A549 (cell line): Measurements from ENCODE around the gene HCFC1R1. TPM values are rescaled to one million over a fixed set of nuclear protein-coding genes. Genes with fewer than 3 reads are reported as not detected.

Experiments
- ATAC-seq, 2 experiments: fragments of 200-7000 bp in 1 of 2; fragments of >200 bp in 1 of 2; cut with Nextera tagmentation in 1 of 2; cut with Tn5 transposase in 1 of 2; 3 replicates each; pipeline versions ENCODE4 v1.8.0 to v1.9.1; 2018 to 2020; ENCODE audit warnings: mild to moderate bottlenecking in 1 of 2, moderate library complexity in 1 of 2
- CTCF ChIA-PET: fragments of 300-600 bp; sonication (Branson Sonifier 250); formaldehyde crosslinking; extraction: SDS; loops from one replicate; lab custom pipeline; 2021; ENCODE audit warnings: antibody characterized with exemption, inconsistent platforms; lab: Yijun Ruan, JAX
- POLR2A ChIA-PET: fragments of 350-600 bp; formaldehyde crosslinking; extraction: SDS; loops from one replicate; lab custom pipeline; 2021; ENCODE audit warnings: antibody characterized with exemption, inconsistent platforms; lab: Yijun Ruan, JAX
- DNase-seq, 2 experiments: peaks; one replicate each; pipeline versions ENCODE4 v3.0.0 to v3.0.0-alpha.2; 2011 to 2016; ENCODE audit warnings: low read depth in 1 of 2, low spot score in 1 of 2
- FAIRE-seq: peaks from 2 replicates; lab custom pipeline; 2011; peaks lifted over from hg19 to GRCh38; lab: Jason Lieb, UNC
- H3K27ac ChIP-seq, 2 experiments: fragments of >200 bp; sonication (Bioruptor Twin); formaldehyde crosslinking; 3 replicates each; pipeline ENCODE4 v1.5.1; 2016 to 2017
- H3K4me1 ChIP-seq: fragments of >200 bp; sonication (Bioruptor Twin); formaldehyde crosslinking; 3 replicates; pipeline ENCODE4 v1.6.1; 2016
- H3K4me2 ChIP-seq: fragments of >200 bp; sonication (Bioruptor Twin); formaldehyde crosslinking; 3 replicates; pipeline ENCODE4 v1.6.1; 2016
- H3K4me3 ChIP-seq: fragments of >200 bp; sonication (Bioruptor Twin); formaldehyde crosslinking; 3 replicates; pipeline ENCODE4 v1.5.1; 2016
- H3K9me3 ChIP-seq: fragments of >200 bp; sonication (Bioruptor Twin); formaldehyde crosslinking; 3 replicates; pipeline ENCODE4 v1.6.1; 2016
- E2F6 ChIP-seq: IDR thresholded peaks from 2 replicates; pipeline ENCODE4 v1.6.1; 2012; ENCODE audit warnings: low read depth, borderline replicate concordance
- EHF ChIP-seq: fragments of 250-450 bp; sonication (Bioruptor Pico); IDR thresholded peaks from 2 replicates; pipeline ENCODE4 v1.5.0; 2020; ENCODE audit warnings: mild to moderate bottlenecking
- HOXA7 ChIP-seq: fragments of 250-450 bp; sonication (Bioruptor Pico); IDR thresholded peaks from 2 replicates; pipeline ENCODE4 v1.5.0; 2020; ENCODE audit warnings: mild to moderate bottlenecking, moderate library complexity
- HOXB13 ChIP-seq: fragments of 250-450 bp; sonication (Bioruptor Pico); IDR thresholded peaks from 2 replicates; pipeline ENCODE4 v1.5.0; 2020; ENCODE audit warnings: low read depth, mild to moderate bottlenecking, moderate library complexity
- HOXB5 ChIP-seq: fragments of 250-450 bp; sonication (Bioruptor Pico); IDR thresholded peaks from 2 replicates; pipeline ENCODE4 v1.5.0; 2020; ENCODE audit warnings: mild to moderate bottlenecking, moderate library complexity
- KDM1A ChIP-seq: fragments of 200-600 bp; sonication (generic); IDR thresholded peaks from 2 replicates; pipeline ENCODE4 v1.6.1; 2016; ENCODE audit warnings: low read depth, mild to moderate bottlenecking
- KDM5A ChIP-seq: fragments of 200-600 bp; sonication (generic); IDR thresholded peaks from 2 replicates; pipeline ENCODE4 v1.6.1; 2016; ENCODE audit warnings: antibody characterized with exemption, mild to moderate bottlenecking
- MAX ChIP-seq: IDR thresholded peaks from 2 replicates; pipeline ENCODE4 v1.6.1; 2012
- NR3C1 ChIP-seq: fragments of >200 bp; sonication (Bioruptor Twin); formaldehyde crosslinking; IDR thresholded peaks from 3 replicates; pipeline ENCODE4 v1.6.1; 2017
- POLR2A ChIP-seq: IDR thresholded peaks from 2 replicates; pipeline ENCODE4 v1.6.1; 2012; ENCODE audit warnings: mild to moderate bottlenecking, low read length
- POLR2AphosphoS2 ChIP-seq: conservative IDR thresholded peaks from 2 replicates; pipeline ENCODE4 v1.6.1; 2012; ENCODE audit warnings: low read length, improper control_type of control experiment, inconsistent platforms
- RARB ChIP-seq: fragments of 250-450 bp; sonication (Bioruptor Pico); IDR thresholded peaks from 2 replicates; pipeline ENCODE4 v1.8.0; 2021; ENCODE audit warnings: mild to moderate bottlenecking, moderate library complexity
- REST ChIP-seq: fragments of 200-600 bp; sonication (generic); IDR thresholded peaks from 2 replicates; pipeline ENCODE4 v1.6.1; 2016; ENCODE audit warnings: antibody characterized with exemption, mild to moderate bottlenecking, moderate library complexity
- RFX5 ChIP-seq: fragments of 450-650 bp; IDR thresholded peaks from 2 replicates; pipeline ENCODE4 v1.7.1; 2014; ENCODE audit warnings: antibody characterized with exemption, mild to moderate bottlenecking, moderate library complexity
- SMC3 ChIP-seq: fragments of >200 bp; sonication (Bioruptor Twin); formaldehyde crosslinking; IDR thresholded peaks from 3 replicates; pipeline ENCODE4 v1.6.1; 2018; ENCODE audit warnings: inconsistent platforms
- TP53 ChIP-seq: fragments of 250-450 bp; sonication (Bioruptor Pico); IDR thresholded peaks from 2 replicates; pipeline ENCODE4 v1.5.0; 2021; ENCODE audit warnings: mild to moderate bottlenecking, moderate library complexity
- USF2 ChIP-seq: fragments of 450-650 bp; IDR thresholded peaks from 2 replicates; pipeline ENCODE4 v1.6.1; 2014; ENCODE audit warnings: antibody characterized with exemption
- ZSCAN20 ChIP-seq: fragments of 250-450 bp; sonication (Bioruptor Pico); IDR thresholded peaks from 2 replicates; pipeline ENCODE4 v1.8.0; 2022; ENCODE audit warnings: mild to moderate bottlenecking, moderate library complexity
- WGBS: methylation state at CpG from one replicate; pipeline ENCODE4 v1.1.6; 2017; ENCODE audit errors: missing lambda C conversion rate; 5-methylcytosine and 5-hydroxymethylcytosine counted together
- polyA plus RNA-seq, 4 experiments: library from polyadenylated mRNA; depleted of rRNA in 3 of 4; stranded (reverse); fragments of >200 nt; fragmentation: RNase III in 1 of 4; extraction: RNeasy Plus Mini Kit Qiagen cat#74134 plus additional on column Dnase treatment in 1 of 4; gene quantifications; 2 replicates in 3 of 4; 3 replicates in 1 of 4; pipeline ENCODE4 v1.2.3, GENCODE V29; 2011 to 2017
- TF ChIP-seq, protein P1 (sequence below): fragments of >200 bp; sonication (Bioruptor Twin); formaldehyde crosslinking; IDR thresholded peaks from 2 replicates; pipeline ENCODE4 v1.6.1; 2016

Gene HCFC1R1
- polyA plus RNA-seq, 2 of the 4 experiments (the other 2 are of a cell fraction), result 46.4 to 179 TPM

DNA sequence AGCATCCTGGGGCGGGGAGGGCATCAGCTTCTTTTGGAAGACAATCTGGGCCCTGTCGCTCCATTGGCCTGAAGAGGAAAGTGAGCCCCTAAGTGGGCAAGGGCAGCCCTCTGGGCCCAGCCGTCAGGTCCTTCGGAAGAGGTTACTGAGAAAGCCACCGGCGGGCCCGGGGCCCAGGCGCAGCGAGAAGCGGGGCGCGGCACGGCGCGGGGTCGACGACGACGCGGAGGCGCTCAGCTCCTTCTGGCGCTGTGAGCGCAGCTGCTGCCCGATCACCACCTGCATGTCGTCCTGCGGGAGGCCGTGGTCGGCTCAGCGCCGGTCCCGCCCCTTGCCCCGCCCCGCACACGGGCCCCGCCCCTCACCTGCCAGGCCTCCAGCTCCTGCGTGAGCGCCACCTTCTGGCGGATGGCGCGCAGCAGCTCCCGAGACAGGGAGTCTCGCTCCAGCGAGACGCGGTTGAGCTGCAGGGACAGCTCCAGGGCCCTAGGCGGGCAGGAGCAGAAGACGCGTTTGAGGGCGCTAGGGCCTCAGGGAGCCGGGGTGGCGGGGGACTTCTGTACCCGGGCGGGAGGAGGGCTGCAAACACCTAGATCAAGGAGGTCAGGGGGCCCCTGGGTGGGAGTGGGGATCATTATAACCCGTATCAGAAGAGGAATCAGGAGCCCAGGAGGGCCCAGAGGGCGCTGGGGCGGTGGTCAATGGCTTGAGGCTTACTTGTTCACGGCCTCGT is 4.4 kb upstream of the HCFC1R1 start (continued):
- TF ChIP-seq RARB (CRISPR knock-in tag), result 0 out of 2 replicates have a peak, but pooled peaks have one; percentile 48

- Histone ChIP-seq H3K9me3 (no peaks in the 10 kb centered on the region), H3K27ac (no peak overlapping the region), H3K4me1 (peaks cover 27% of the 10 kb centered on the region), H3K4me2 (no peak overlapping the region), H3K4me3 (no peak overlapping the region)
- FAIRE-seq, result no peak
- no peak for ATAC-seq
- 86% methylated on average over 8 of the region's 8 CpGs for WGBS
- ChIA-PET POLR2A (interaction anchor here (1.0 to 2.0 kb wide), 3 partner anchors 8 to 23 kb away, joined by 3 to 13 read pairs (median 7); partner anchors contain the start of gene TNFRSF12A), CTCF (interaction anchor here (0.6 to 11.0 kb wide), 13 partner anchors 8 to 107 kb away, joined by 3 to 214 read pairs (median 6); partner anchors contain the start of genes BICDL2, CLDN6, CLDN9 and TNFRSF12A)
- TF ChIP-seq POLR2AphosphoS2 (0 out of 2 replicates have a peak, but pooled peaks have one; percentile 1), HOXB5 (no peak), EHF (CRISPR knock-in tag) (no peak)
- DNase-seq, result no peak
These were observed 3.7 kb upstream of the HCFC1R1 start for GRCh38 chr16:3027489-3027795.

GRCh38 chr16:3026609-3027488 is 3.1 kb upstream of the HCFC1R1 start:
- H3K27ac ChIP-seq, result no peak overlapping the region
- H3K4me3 ChIP-seq, result no peak overlapping the region
- WGBS, result 91% methylated on average over 24 of the region's 24 CpGs
- no peak overlapping the region for H3K4me2 ChIP-seq
- ATAC-seq (no peak), FAIRE-seq (no peak)
- peaks cover 28% of the 10 kb centered on the region for H3K4me1 ChIP-seq
- POLR2A ChIA-PET, result interaction anchor here (1.0 kb wide), 1 partner anchor 13 kb away, joined by 3 read pairs; no protein-coding TSS in a partner anchor
- no peaks in the 10 kb centered on the region for H3K9me3 ChIP-seq
- TF ChIP-seq KDM5A (no peak), RFX5 (no peak), POLR2A (no peak), POLR2AphosphoS2 (peak; percentile 24; the same call in 1 of the 2 replicates), SMC3 (no peak)
- TF ChIP-seq, all 56 proteins: peak for 1
- CTCF ChIA-PET, result interaction anchor here (0.6 to 11.0 kb wide), 10 partner anchors 14 to 108 kb away, joined by 3 to 214 read pairs (median 6); partner anchors contain the start of genes BICDL2, CLDN9 and ZNF213
- DNase-seq, result no peak

GRCh38 chr16:3026003-3026378 is 2.2 kb upstream of the HCFC1R1 start:
- ATAC-seq, result no peak
- no peak overlapping the region for H3K27ac ChIP-seq
- CTCF ChIA-PET, result interaction anchor here (10.8 to 11.0 kb wide), 2 partner anchors 14 to 21 kb away, joined by 178 to 214 read pairs; partner anchors contain the start of genes BICDL2 and CLDN9
- no peak for TF ChIP-seq HOXA7 (CRISPR knock-in tag)
- no peak for TF ChIP-seq REST
- TF ChIP-seq KDM1A, result no peak
- TF ChIP-seq MAX, result no peak
- no peak for TF ChIP-seq TP53 (CRISPR knock-in tag)
- no peak for TF ChIP-seq E2F6
- no peak for TF ChIP-seq NR3C1
- no peak for TF ChIP-seq USF2
- no peak for TF ChIP-seq ZSCAN20 (CRISPR knock-in tag)
- TF ChIP-seq, protein P1, sequence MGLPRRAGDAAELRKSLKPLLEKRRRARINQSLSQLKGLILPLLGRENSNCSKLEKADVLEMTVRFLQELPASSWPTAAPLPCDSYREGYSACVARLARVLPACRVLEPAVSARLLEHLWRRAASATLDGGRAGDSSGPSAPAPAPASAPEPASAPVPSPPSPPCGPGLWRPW, result no peak
- TF ChIP-seq HOXB13, result no peak
- TF ChIP-seq, all 56 proteins: peak for 0
- DNase-seq (no peak), FAIRE-seq (no peak)
- Histone ChIP-seq H3K4me3 (no peak overlapping the region), H3K4me1 (peaks cover 28% of the 10 kb centered on the region), H3K4me2 (no peak overlapping the region), H3K9me3 (no peaks in the 10 kb centered on the region)
- WGBS, result 91% methylated on average over 8 of the region's 8 CpGs
- POLR2A ChIA-PET, result no interaction called here
